SK-N-SH (cell line): ENCODE measurements around the gene NT5C1B. TPM values are rescaled to one million over a fixed set of nuclear protein-coding genes. Genes with fewer than 3 reads are reported as not detected.

ENCODE experiments used
- CTCF ChIA-PET: fragments of 300-600, 350-600 bp; formaldehyde crosslinking; extraction: SDS; loops from one replicate; lab custom pipeline; 2021; lab: Yijun Ruan, JAX
- POLR2A ChIA-PET: fragments of 350-600 bp; sonication (Branson Sonifier 250); formaldehyde crosslinking; extraction: SDS; loops from one replicate; lab custom pipeline; 2020; ENCODE audit warnings: antibody characterized with exemption, inconsistent platforms; lab: Yijun Ruan, JAX
- DNase-seq: peaks from one replicate; pipeline ENCODE4 v3.0.0; 2012
- H2AFZ ChIP-seq: fragments of 200-600 bp; sonication (generic); 2 replicates; pipeline ENCODE4 v1.8.1; 2016; ENCODE audit warnings: antibody characterized with exemption, mild to moderate bottlenecking, low read depth
- H3F3A ChIP-seq: fragments of 200-600 bp; sonication (generic); replicated peaks from 2 replicates; pipeline ENCODE3; 2016; ENCODE audit warnings: antibody characterized with exemption, mild to moderate bottlenecking; ENCODE audit not compliant: insufficient read depth
- H3K27ac ChIP-seq, 2 experiments: fragments of 200-500 bp in 1 of 2; fragments of 200-600 bp in 1 of 2; sonication (Bioruptor generic) in 1 of 2; sonication (generic), shearing (Covaris generic) in 1 of 2; 2 replicates each; pipeline versions ENCODE4 v1.5.1 to v1.6.1; 2014 to 2016; ENCODE audit warnings: low read depth in 2 of 2, inconsistent platforms in 1 of 2, low read length in 1 of 2, mild to moderate bottlenecking in 1 of 2, mixed read lengths in 1 of 2
- H3K27me3 ChIP-seq: fragments of 200-600 bp; sonication (generic), shearing (Covaris generic); 2 replicates; pipeline ENCODE4 v1.6.1; 2016; ENCODE audit warnings: mixed run types; ENCODE audit not compliant: insufficient read depth
- H3K36me3 ChIP-seq, 2 experiments: fragments of 200-500 bp in 1 of 2; fragments of 200-600 bp in 1 of 2; sonication (Bioruptor generic) in 1 of 2; sonication (generic) in 1 of 2; replicated peaks in 1 of 2; 2 replicates each; pipeline versions ENCODE3 to v1.5.1; 2014 to 2016; ENCODE audit warnings: low read length in 1 of 2, mild to moderate bottlenecking in 1 of 2; ENCODE audit not compliant: insufficient read depth in 2 of 2, control insufficient read depth in 1 of 2
- H3K4me1 ChIP-seq, 2 experiments: fragments of 200-500 bp in 1 of 2; fragments of 200-600 bp in 1 of 2; sonication (Bioruptor generic) in 1 of 2; sonication (generic), shearing (Covaris generic) in 1 of 2; 2 replicates each; pipeline versions ENCODE4 v1.5.1 to v1.6.1; 2014 to 2016; ENCODE audit warnings: low read depth in 1 of 2, low read length in 1 of 2, mixed run types in 1 of 2; ENCODE audit not compliant: insufficient read depth in 2 of 2, control insufficient read depth in 1 of 2
- H3K4me2 ChIP-seq: fragments of 200-600 bp; sonication (generic), shearing (Covaris generic); 2 replicates; pipeline ENCODE4 v1.6.1; 2017; ENCODE audit warnings: mixed run types
- H3K4me3 ChIP-seq, 2 experiments: fragments of 200-500 bp in 1 of 2; fragments of 200-600 bp in 1 of 2; sonication (Bioruptor generic) in 1 of 2; sonication (generic), shearing (Covaris generic) in 1 of 2; 2 replicates each; pipeline versions ENCODE4 v1.5.1 to v1.8.1; 2014 to 2016; ENCODE audit warnings: low read depth in 2 of 2, inconsistent platforms in 1 of 2, low read length in 1 of 2, mild to moderate bottlenecking in 1 of 2, mixed read lengths in 1 of 2, moderate library complexity in 1 of 2
- H3K79me2 ChIP-seq: fragments of 200-600 bp; sonication (generic); 2 replicates; pipeline ENCODE4 v1.8.1; 2017; ENCODE audit warnings: mild to moderate bottlenecking; ENCODE audit not compliant: insufficient read depth
- H3K9ac ChIP-seq: fragments of 200-600 bp; sonication (generic); 2 replicates; pipeline ENCODE4 v1.6.1; 2017; ENCODE audit warnings: mixed run types
- H3K9me2 ChIP-seq: fragments of 200-600 bp; sonication (generic); 2 replicates; pipeline ENCODE4 v1.6.1; 2017; ENCODE audit warnings: mixed run types
- H3K9me3 ChIP-seq: fragments of 200-600 bp; sonication (generic); 2 replicates; pipeline ENCODE4 v1.6.1; 2017; ENCODE audit warnings: mixed run types, mild to moderate bottlenecking, moderate library complexity
- H4K20me1 ChIP-seq: fragments of 200-600 bp; sonication (generic); 2 replicates; pipeline ENCODE4 v1.6.1; 2017; ENCODE audit warnings: mild to moderate bottlenecking, mixed run types; ENCODE audit not compliant: insufficient read depth
- ELF1 ChIP-seq: IDR thresholded peaks from 2 replicates; pipeline ENCODE4 v1.4.0; 2012
- FOSL2 ChIP-seq: IDR thresholded peaks from 2 replicates; pipeline ENCODE4 v1.4.0; 2012; ENCODE audit warnings: low read depth, mild to moderate bottlenecking, moderate library complexity, borderline replicate concordance
- FOXM1 ChIP-seq: IDR thresholded peaks from 2 replicates; pipeline ENCODE4 v1.4.0; 2012; ENCODE audit warnings: low read depth, mild to moderate bottlenecking
- JUND ChIP-seq: IDR thresholded peaks from 2 replicates; pipeline ENCODE4 v1.4.0; 2012
- MAX ChIP-seq: IDR thresholded peaks from 2 replicates; pipeline ENCODE4 v1.4.0; 2012; ENCODE audit warnings: low read depth
- MXI1 ChIP-seq: IDR thresholded peaks from 2 replicates; pipeline ENCODE4 v1.6.1; 2012; ENCODE audit warnings: mild to moderate bottlenecking, low read depth, low read length, improper control_type of control experiment
- NFIC ChIP-seq: IDR thresholded peaks from 2 replicates; pipeline ENCODE4 v1.4.0; 2012; ENCODE audit warnings: borderline replicate concordance
- PBX3 ChIP-seq: IDR thresholded peaks from 2 replicates; pipeline ENCODE4; 2012
- POLR2AphosphoS5 ChIP-seq: IDR thresholded peaks from 2 replicates; pipeline ENCODE4 v1.6.1; 2012; ENCODE audit warnings: low read depth, low read length
- RCOR1 ChIP-seq: fragments of 150-350 bp; IDR thresholded peaks from 2 replicates; pipeline ENCODE4 v1.6.1; 2017; ENCODE audit warnings: antibody characterized with exemption, low read length
- REST ChIP-seq: IDR thresholded peaks from 2 replicates; pipeline ENCODE4 v1.6.1; 2012; ENCODE audit warnings: mild to moderate bottlenecking, low read depth, low read length, moderate library complexity
- RXRA ChIP-seq: IDR thresholded peaks from 2 replicates; pipeline ENCODE4 v1.4.0; 2012; ENCODE audit warnings: low read depth, mild to moderate bottlenecking, borderline replicate concordance
- SMC3 ChIP-seq: IDR thresholded peaks from 2 replicates; pipeline ENCODE4 v1.6.1; 2012; ENCODE audit warnings: low read depth, low read length, improper control_type of control experiment
- TCF12 ChIP-seq: IDR thresholded peaks from 2 replicates; pipeline ENCODE4 v1.4.0; 2012
- USF1 ChIP-seq: IDR thresholded peaks from 2 replicates; pipeline ENCODE4 v1.4.0; 2012; ENCODE audit warnings: low read depth, borderline replicate concordance
- ZBTB33 ChIP-seq: IDR thresholded peaks from 2 replicates; pipeline ENCODE4 v1.4.0; 2012; ENCODE audit warnings: low read depth, borderline replicate concordance
- WGBS: methylation state at CpG from one replicate; pipeline ENCODE4 v1.1.6; 2017; ENCODE audit warnings: low lambda C conversion rate; 5-methylcytosine and 5-hydroxymethylcytosine counted together
- polyA plus RNA-seq, 3 experiments: library from polyadenylated mRNA; depleted of rRNA; stranded (reverse); fragments of >200 nt; gene quantifications; 2 replicates each; pipeline ENCODE4 v1.2.3, GENCODE V29; 2012
- TF ChIP-seq, protein P1 (sequence below): fragments of 200-600 bp; sonication (generic); IDR thresholded peaks from 2 replicates; pipeline ENCODE4 v1.6.1; 2017; ENCODE audit warnings: antibody characterized with exemption, mild to moderate bottlenecking, moderate library complexity

Gene NT5C1B
- polyA plus RNA-seq, 1 of the 3 experiments (the other 2 are of a cell fraction) = not detected

DNA sequence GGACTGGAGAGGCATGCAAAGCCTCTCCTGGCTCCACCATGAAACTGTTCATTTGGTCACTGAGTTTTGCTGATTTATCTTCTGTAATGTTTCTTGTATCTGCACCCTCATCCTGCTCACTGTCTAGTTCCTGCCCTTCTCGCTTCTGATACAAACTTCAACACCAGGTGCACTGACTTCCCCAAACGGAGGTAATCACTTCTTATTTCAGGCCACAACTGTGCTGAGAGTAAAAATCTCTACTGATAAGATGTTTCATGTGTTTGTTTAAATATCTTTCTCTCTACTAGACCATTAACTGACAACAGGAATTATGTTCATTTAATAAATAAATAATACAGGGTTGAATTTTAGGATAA, 10.9 kb upstream of the NT5C1B start:
- Histone ChIP-seq H3K4me1 (peaks cover 27 to 28% of the 10 kb centered on the region in 2 experiments), H2AFZ (peak overlapping the region; percentile 7; the same call in 1 of the 2 replicates), H3K27me3 (no peaks in the 10 kb centered on the region), H3K36me3 (peaks cover 0 to 3% of the 10 kb centered on the region in 2 experiments), H4K20me1 (no peaks in the 10 kb centered on the region), H3K9me2 (no peaks in the 10 kb centered on the region), H3K27ac (peak overlapping the region; percentile 76 to 79), H3K4me2 (peak overlapping the region; percentile 58), H3K9ac (no peak overlapping the region), H3K4me3 (no peak overlapping the region), H3K9me3 (no peaks in the 10 kb centered on the region), H3F3A (peaks cover 25% of the 10 kb centered on the region), H3K79me2 (no peaks in the 10 kb centered on the region)
- DNase-seq = no peak
- 45% methylated on average over 2 of the region's 2 CpGs for WGBS
- CTCF ChIA-PET = interaction anchor here (1.3 to 1.4 kb wide), 3 partner anchors 9 to 80 kb away, joined by 3 to 5 read pairs (median 4); no protein-coding TSS in a partner anchor
- POLR2A ChIA-PET = no interaction called here
- no peak for TF ChIP-seq ELF1

DNA sequence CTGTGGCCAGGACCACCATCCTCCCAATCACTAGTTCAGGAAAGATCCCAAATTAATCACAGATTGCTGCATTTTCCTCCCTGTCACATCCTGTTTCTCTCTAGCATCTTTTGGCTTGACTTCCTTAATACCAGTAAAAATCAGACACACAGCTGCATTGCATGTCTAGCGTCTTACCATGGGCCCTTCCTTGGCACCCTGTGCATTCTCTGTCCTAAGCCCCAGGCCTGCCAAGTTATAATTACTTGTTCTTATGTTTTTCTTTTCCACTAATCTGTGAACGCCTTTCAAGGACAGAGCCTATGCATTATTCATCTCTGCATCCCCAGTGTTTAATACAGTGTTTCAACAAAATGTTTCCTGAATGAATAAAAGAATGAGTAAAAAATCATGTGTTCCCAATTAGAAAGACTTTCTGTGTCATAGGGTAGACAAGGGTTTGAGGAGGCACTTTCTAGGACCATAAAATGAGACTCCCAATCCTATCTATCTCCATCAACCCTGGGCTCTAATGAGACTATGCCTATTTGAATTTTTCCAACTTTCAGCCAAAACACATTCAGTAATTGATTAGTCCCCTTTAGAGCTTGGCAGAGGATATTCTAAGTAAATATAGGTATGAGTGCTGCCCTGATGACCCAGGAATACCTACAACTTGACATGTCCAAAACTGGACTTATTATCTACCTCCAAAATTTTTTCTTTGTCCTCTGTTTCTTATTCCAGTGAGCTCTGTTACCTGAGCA, 10.3 kb upstream of the NT5C1B start:
- POLR2A ChIA-PET = interaction anchor here (1.4 kb wide), 1 partner anchor 39 kb away, joined by 5 read pairs; the partner anchor contains the start of gene RDH14
- TF ChIP-seq FOSL2 = peak; percentile 34; the same call in 1 of the 2 replicates
- TF ChIP-seq, protein P1, sequence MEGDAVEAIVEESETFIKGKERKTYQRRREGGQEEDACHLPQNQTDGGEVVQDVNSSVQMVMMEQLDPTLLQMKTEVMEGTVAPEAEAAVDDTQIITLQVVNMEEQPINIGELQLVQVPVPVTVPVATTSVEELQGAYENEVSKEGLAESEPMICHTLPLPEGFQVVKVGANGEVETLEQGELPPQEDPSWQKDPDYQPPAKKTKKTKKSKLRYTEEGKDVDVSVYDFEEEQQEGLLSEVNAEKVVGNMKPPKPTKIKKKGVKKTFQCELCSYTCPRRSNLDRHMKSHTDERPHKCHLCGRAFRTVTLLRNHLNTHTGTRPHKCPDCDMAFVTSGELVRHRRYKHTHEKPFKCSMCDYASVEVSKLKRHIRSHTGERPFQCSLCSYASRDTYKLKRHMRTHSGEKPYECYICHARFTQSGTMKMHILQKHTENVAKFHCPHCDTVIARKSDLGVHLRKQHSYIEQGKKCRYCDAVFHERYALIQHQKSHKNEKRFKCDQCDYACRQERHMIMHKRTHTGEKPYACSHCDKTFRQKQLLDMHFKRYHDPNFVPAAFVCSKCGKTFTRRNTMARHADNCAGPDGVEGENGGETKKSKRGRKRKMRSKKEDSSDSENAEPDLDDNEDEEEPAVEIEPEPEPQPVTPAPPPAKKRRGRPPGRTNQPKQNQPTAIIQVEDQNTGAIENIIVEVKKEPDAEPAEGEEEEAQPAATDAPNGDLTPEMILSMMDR = no peak
- TF ChIP-seq JUND = peak; percentile 15; the same call in 1 of the 2 replicates
- TF ChIP-seq SMC3 = no peak
- peak; percentile 21; the same call in 1 of the 2 replicates for TF ChIP-seq FOXM1
- TF ChIP-seq RXRA = no peak
- TF ChIP-seq MAX = no peak
- no peak for TF ChIP-seq MXI1
- peak; percentile 81 for TF ChIP-seq TCF12
- no peak for TF ChIP-seq RCOR1
- TF ChIP-seq USF1 = no peak
- TF ChIP-seq ZBTB33 = no peak
- TF ChIP-seq PBX3 = peak; percentile 55
- peak; percentile 58; the same call in 1 of the 2 replicates for TF ChIP-seq NFIC
- 0 out of 2 replicates have a peak, but pooled peaks have one; percentile 30 for TF ChIP-seq POLR2AphosphoS5
- TF ChIP-seq REST = no peak

More for the DNA sequence above, 10.3 kb upstream of the NT5C1B start:
- Histone ChIP-seq H3F3A (peaks cover 25% of the 10 kb centered on the region), H3K9me3 (no peaks in the 10 kb centered on the region), H3K79me2 (no peaks in the 10 kb centered on the region), H3K9ac (peak overlapping the region; percentile 13; the same call in 1 of the 2 replicates), H3K27ac (peak overlapping the region; percentile 76 to 79), H3K4me1 (peaks cover 23 to 27% of the 10 kb centered on the region in 2 experiments), H3K4me2 (peak overlapping the region; percentile 58), H3K36me3 (peaks cover 0 to 3% of the 10 kb centered on the region in 2 experiments), H3K9me2 (no peaks in the 10 kb centered on the region), H4K20me1 (no peaks in the 10 kb centered on the region), H3K27me3 (no peaks in the 10 kb centered on the region), H3K4me3 (no peak overlapping the region), H2AFZ (peak overlapping the region; percentile 37)
- CTCF ChIA-PET = interaction anchor here (0.6 to 1.4 kb wide), 4 partner anchors 10 to 83 kb away, joined by 3 to 5 read pairs (median 4); no protein-coding TSS in a partner anchor
- no peak for DNase-seq
- 10% methylated on average over 2 of the region's 2 CpGs for WGBS
